Measurements from ENCODE around the gene ZNF665.

DNA sequence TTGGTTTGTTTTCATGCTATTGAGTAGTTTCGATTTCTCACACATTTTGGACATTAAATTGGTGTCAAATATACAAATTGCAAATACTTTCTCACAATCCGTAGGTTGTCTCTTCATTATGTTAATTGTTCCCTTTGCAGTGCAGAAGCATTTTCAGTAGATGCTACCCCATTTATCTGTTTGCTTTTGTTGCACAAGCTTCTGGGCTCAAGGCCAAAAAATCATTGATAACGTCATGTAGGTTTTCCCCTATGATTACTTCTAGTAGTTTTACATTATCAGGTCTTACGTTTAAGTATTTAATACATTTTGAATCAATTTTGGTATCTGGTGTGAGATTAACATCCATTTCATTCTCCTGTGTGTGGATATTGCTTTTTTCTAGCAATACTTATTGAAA lies 20.3 kb downstream of the ZNF665 start:
- TF ChIP-seq, protein P1, sequence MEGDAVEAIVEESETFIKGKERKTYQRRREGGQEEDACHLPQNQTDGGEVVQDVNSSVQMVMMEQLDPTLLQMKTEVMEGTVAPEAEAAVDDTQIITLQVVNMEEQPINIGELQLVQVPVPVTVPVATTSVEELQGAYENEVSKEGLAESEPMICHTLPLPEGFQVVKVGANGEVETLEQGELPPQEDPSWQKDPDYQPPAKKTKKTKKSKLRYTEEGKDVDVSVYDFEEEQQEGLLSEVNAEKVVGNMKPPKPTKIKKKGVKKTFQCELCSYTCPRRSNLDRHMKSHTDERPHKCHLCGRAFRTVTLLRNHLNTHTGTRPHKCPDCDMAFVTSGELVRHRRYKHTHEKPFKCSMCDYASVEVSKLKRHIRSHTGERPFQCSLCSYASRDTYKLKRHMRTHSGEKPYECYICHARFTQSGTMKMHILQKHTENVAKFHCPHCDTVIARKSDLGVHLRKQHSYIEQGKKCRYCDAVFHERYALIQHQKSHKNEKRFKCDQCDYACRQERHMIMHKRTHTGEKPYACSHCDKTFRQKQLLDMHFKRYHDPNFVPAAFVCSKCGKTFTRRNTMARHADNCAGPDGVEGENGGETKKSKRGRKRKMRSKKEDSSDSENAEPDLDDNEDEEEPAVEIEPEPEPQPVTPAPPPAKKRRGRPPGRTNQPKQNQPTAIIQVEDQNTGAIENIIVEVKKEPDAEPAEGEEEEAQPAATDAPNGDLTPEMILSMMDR (IDR thresholded peaks at IDR 0.05), result no peak
- TF ChIP-seq POLR2A (IDR thresholded peaks at IDR 0.05; ENCODE audit: low read depth) (no peak), POLR2AphosphoS5 (IDR thresholded peaks at IDR 0.05) (no peak)
